Stimulated activated CD8-positive, alpha-beta memory T cell treated with anti-CD3 and anti-CD28 coated beads, Interleukin-12 subunit alpha, Interleukin-12 subunit beta, amount 100 ng/mL, for 24 hours (primary cell): ENCODE measurements around the gene ZDHHC5.

Source experiments
- DNase-seq: peaks from one replicate; pipeline ENCODE4 v3.0.0-alpha.2; 2020; ENCODE audit errors: extremely low read depth

The ZDHHC5 gene

GRCh38 chr11:57667736-57668433 is at the start of gene ZDHHC5:
Gene ZDHHC5 (plus strand): TSS chr11:57668114. CDS start chr11:57673091, 4,977 bp downstream.
- DNase-seq, result peak; percentile 97

GRCh38 chr11:57618438-57618837 is 49.5 kb upstream of the ZDHHC5 start:
- DNase-seq, result no peak

- DNase-seq, result no peak
Measured at GRCh38 chr11:57619331-57619730, 48.6 kb upstream of the ZDHHC5 start.

GRCh38 chr11:57620467-57620866 is 47.4 kb upstream of the ZDHHC5 start:
- DNase-seq, result no peak

- no peak for DNase-seq
Measured at GRCh38 chr11:57622263-57622662, 45.7 kb upstream of the ZDHHC5 start.

- no peak for DNase-seq
Measured at GRCh38 chr11:57624864-57625263, 43.0 kb upstream of the ZDHHC5 start.

- no peak for DNase-seq
Measured at GRCh38 chr11:57626895-57627294, 41.0 kb upstream of the ZDHHC5 start.

GRCh38 chr11:57630171-57630570 is 37.7 kb upstream of the ZDHHC5 start:
- DNase-seq, result no peak

- no peak for DNase-seq
Measured at GRCh38 chr11:57632116-57632515, 35.8 kb upstream of the ZDHHC5 start.

GRCh38 chr11:57633394-57634070 is 34.4 kb upstream of the ZDHHC5 start:
- DNase-seq, result no peak

GRCh38 chr11:57634311-57634710 is 33.6 kb upstream of the ZDHHC5 start:
- DNase-seq, result no peak

- no peak for DNase-seq
Measured at GRCh38 chr11:57635246-57635645, 32.7 kb upstream of the ZDHHC5 start.

- no peak for DNase-seq
Measured at GRCh38 chr11:57637626-57638004, 30.3 kb upstream of the ZDHHC5 start.

GRCh38 chr11:57638005-57638781 is 29.7 kb upstream of the ZDHHC5 start:
- DNase-seq, result no peak

- no peak for DNase-seq
Measured at GRCh38 chr11:57638811-57639320, 29.0 kb upstream of the ZDHHC5 start.

GRCh38 chr11:57639321-57640067 is 28.4 kb upstream of the ZDHHC5 start:
- DNase-seq, result no peak

GRCh38 chr11:57640068-57640800 is 27.7 kb upstream of the ZDHHC5 start:
- DNase-seq, result no peak

- DNase-seq, result no peak
Measured at GRCh38 chr11:57641011-57641807, 26.7 kb upstream of the ZDHHC5 start.

- DNase-seq, result no peak
Measured at GRCh38 chr11:57643802-57644201, 24.1 kb upstream of the ZDHHC5 start.
